GM18907 (cell line): Measurements from ENCODE around the gene GLIPR1.
A peak's percentile ranks its signal among the peaks of the same experiment; 100 is the strongest.
"Not testable (repeated sequence)": the region's sequence is repeated elsewhere in the genome, so short reads cannot be mapped to it uniquely, and the experiment has no call there.

Experiments
- ATAC-seq: cut with Tn5 transposase; IDR thresholded peaks from one replicate; pipeline ENCODE4 v1.9.1; 2021; ENCODE audit warnings: mild to moderate bottlenecking, moderate library complexity; ENCODE audit not compliant: unreplicated experiment

The GLIPR1 gene

DNA sequence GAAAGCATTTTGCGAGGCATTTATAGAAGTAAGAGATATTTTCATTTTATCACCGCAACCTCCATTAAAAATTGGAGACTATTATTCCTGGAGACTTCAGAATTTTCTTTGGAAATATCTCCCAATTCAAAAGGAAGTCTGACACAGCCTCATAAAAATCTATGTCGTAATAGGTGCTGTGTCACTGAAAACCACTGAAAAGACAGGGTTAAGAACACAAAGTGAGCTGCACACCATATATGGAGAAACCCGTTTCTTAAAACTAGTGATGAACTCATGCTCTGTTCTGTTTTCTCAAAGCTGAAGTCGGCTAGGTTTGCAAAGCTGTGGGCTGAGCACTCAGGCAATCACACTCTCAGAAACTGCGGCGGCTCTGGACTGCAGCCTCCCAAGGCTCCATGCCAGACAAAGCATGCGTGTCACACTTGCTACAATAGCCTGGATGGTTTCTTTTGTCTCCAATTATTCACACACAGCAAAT lies at the start of gene GLIPR1:
GLIPR1 (plus strand) TSS at position 287 of the 481 bp plus-strand sequence; CDS start at position 413, 126 bp downstream.
- ATAC-seq = peak; percentile 94

DNA sequence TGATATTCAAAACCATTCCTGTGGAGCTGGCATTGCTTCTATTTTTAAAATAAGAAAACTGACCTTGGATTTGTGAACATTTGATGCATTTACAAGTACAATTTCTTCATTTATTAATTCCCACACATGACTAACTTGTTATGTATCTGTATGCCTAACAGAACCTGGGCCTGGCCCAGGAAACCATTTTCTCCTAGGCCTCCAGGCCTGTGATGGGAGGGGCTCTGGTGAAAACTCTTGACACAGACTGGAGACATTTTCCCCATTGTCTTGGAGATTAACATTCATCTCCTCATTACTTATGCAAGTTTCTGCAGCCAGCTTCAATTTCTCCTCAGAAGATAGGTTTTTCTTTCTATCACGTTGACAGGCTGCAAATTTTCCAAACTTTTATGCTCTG lies 47.6 kb upstream of the GLIPR1 start:
- ATAC-seq = no peak

DNA sequence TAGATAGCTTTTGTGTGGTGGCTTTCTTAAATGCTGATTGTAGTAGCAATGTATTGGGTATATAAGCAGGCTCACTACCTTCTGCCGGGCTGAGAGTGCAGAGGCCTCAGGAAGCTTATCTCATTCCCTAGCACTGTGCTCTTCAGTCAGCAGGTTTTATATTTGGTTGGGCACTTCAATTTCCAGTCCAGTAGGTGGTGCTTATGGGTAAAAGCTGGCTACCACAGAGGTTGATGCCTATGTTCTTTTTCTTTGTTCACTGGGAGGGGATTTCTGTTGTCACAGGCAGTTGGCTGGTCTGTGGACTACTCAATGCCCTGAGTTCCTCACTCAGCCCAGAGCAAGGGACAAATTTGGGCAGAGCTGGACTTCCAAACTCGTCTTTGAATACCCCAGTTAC lies 43.0 kb upstream of the GLIPR1 start:
- ATAC-seq = peak; percentile 83

DNA sequence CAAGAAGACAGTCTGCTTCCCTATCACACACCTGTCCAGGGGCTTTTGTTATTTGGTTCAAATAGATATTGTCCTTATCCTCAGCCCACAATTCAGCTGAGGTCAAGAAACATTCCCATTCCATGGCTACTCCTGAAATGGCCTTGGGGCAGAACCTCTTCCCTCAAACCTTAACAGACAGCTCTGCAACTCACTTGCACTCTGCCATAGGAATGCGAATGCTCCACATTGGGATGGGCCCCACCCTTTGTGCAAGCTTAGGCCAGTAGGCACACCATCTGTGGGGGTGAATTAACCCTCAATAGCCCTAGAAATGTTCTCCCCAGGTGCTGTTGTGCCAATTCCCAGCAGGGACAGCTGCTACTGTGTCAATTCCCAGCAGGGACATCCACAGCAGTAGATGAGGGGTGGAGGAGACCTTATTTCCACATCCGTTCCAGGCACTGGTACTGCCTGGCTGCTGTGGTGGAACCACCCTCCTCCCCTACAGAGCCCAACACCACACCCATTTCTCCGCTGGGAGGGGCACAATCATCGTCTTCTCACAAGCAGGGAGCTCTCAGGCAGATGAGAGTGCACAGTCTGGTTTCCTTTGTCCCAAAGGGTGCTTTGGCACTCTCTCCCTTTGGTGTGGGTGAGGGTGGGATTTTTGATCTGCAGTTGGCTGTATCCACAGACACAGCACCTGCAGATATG lies 42.3 kb upstream of the GLIPR1 start:
- no peak for ATAC-seq

DNA sequence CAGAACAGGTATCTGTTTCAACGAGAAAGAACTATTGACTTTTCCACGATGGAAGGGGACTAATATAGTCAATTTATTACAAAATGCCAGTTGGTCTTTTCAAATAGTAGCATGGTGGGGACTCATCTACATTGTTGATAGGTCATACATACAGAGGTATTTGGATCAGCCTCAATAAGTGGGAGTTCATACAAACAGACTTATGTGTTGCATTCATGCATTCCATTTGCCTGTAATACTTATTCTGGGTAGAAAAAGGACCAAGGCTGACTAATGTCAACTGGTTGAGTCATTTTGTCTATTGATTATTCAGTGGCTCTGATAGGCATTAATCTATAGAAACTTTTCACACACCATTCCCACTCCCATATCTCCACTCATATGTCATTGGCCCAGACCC lies 41.5 kb upstream of the GLIPR1 start:
- ATAC-seq = no peak

DNA sequence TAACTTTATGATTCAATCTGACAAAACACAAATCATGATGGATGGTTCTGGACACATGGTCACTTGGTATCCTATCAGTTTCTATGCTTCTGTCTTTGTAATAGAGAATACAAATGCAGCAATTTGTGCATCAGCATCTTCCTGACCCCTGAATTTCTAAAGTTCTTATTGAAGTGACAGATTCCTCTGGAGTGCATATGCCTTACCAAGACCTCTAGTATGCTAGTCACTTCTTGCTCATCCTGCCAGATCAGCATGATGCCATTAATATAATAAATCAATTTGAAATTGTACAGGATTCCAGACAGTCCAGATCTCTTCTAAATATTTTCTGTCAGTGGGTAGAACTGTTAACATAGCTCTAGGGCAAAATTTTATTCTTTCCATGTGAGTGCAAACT lies 40.6 kb upstream of the GLIPR1 start:
- ATAC-seq = no peak

DNA sequence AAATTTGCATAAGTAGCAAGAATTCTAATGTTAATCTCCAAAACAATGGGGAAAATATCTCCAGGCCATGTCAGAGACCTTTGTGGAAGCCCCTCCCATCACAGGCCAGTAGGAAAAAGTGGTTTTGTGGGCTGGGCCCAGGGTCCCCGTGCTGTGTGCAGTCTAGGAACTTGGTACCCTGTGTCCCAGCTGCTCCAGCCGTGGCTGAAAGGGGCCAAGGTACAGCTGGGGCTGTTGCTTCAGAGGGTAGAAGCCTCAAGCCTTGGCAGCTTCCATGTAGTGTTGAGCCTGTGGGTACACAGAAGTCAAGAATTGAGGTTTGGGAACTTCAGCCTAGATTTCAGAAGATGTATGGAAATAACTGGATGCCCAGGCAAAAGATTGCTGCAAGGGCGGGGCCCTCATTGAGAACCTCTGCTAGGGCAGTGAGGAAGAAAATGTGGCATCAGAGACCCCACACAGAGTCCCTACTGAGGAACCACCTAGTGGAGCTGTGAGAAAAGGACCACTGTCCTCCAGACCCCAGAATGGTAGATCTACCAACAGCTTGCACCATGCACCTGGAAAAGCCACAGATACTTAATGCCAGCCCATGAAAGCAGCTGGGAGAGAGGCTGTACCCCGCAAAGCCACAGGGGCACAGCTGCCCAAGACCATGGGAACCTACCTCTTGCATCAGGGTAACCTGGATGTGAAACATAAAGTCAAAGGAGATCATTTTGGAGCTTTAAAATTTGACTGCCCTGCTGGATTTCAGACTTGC lies 38.7 kb upstream of the GLIPR1 start:
- not testable (repeated sequence) for ATAC-seq

DNA sequence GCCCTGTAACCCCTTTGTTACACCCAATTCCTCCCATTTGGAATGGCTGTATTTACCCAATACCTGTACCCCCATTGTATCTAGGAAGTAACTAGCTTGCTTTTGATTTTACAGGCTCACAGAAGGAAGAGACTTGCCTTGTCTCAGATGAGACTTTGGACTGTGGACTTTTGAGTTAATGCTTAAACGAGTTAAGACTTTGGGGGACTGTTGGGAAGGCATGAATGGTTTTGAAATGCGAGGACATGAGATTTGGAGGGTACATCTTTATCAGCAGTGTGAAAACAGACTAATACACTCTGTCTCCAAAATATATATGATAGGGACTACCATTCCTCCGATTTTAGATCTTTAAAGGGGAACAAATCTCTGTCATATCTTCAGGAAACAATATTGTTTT lies 38.1 kb upstream of the GLIPR1 start:
- ATAC-seq = not testable (repeated sequence)

DNA sequence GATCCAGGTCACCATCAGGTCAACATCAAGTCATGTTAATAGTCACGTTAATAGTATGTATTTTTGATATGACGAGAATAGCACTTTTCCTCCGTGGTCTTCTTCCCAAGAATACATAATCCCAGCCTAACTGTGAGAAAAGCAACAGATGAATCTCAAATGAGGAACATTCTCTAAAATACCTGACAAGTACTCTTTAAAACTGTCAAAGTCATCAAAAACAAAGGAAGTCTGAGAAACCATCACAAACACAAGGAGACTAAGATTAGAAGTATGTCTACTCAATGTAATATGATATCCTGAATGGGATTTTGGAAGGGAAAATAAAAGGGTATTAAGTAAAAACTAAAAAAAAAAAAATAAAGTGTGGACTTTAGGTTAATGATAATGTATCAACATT lies 36.8 kb upstream of the GLIPR1 start:
- no peak for ATAC-seq

DNA sequence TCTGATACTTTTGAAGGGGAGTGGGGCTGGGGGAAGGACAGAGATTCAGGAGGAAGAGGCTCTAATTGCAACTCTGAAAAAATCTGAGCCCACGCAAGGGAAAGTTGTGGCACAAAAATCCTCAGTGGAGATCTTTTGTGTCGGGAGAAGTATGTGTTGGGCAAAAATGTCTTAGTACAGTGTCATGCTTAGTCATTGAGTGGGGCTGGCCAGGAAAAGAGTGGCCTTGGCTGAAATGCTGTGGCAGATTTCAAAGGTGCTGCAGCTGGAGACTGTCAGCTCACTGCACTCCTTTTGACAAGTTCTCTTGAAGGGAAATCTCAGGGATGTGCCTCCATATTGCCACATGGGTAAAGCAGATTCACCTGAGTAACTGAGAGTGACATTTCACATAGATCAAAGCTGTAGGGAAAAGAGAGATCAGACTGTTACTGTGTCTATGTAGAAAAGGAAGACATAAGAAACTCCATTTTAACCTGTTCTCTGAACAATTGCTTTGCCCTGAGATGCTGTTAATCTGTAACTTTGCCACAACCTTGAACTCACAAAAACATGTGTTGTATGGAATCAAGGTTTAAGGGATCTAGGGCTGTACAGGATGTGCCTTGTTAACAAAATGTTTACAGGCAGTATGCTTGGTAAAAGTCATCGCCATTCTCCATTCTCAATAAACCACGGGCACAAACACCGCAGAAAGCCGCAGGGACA lies 36.0 kb upstream of the GLIPR1 start:
- no peak for ATAC-seq

DNA sequence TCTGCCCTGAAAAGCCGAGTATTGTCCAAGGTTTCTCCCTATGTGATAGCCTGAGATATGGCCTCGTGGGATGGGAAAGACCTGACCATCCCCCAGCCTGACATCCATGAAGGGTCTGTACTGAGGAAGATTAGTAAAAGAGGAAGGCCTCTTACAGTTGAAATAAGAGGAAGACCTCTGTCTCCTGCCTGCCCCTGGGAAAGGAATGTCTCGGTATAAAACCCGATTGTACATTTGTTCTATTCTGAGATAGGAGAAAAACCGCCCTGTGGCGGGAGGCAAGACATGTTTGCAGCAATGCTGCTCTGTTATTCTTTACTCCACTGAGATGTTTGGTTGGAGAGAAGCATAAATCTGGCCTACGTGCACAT lies 35.4 kb upstream of the GLIPR1 start:
- not testable (repeated sequence) for ATAC-seq

DNA sequence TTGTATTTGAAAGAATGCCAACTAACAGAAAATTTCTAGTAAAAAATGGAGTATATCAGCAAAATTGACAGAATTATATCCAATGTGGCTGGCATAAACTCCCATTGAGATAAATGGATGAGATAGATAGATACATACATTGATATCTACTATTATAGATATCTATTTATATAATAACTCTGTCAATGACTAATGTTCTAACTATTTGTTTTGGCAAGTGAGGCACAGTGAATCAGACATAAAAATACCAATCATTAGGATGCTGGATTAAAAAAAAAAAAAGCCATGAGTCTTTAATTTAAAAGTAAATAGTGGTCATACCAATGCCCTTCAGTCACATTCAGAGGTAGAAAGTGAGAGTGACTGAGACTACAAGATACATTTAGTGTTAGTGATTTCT lies 33.7 kb upstream of the GLIPR1 start:
- no peak for ATAC-seq

DNA sequence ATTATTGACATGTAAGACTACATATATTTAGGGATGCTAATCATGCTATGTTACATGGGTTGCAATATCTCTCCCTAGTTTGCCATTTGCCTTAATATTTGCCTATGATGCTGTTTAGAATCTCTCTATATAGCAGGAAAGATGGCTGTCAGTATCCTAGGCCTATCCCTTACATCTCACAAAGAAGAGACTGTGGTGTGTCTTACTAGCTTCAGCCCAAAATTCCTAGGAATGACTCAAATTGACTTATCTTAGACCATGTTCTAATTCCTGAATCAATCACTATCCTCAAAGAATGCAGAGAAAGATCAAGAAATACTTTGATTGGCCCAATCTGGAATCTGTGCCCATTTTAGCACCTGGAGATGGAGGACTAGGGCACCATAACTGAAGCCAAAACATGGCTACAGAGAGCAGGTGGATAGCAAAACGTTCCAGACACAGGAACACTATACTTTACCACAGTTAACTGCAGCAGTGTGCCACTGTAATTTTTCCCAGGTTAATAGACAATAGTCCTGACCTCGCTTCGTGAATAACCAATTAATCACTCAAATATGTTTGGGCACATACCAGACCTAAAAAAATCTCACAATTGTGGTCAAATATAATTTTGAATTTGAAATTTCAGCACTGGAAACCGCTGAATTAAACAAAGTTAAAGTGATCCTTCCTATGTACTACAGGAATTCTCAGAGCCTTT lies 32.7 kb upstream of the GLIPR1 start:
- ATAC-seq = no peak

DNA sequence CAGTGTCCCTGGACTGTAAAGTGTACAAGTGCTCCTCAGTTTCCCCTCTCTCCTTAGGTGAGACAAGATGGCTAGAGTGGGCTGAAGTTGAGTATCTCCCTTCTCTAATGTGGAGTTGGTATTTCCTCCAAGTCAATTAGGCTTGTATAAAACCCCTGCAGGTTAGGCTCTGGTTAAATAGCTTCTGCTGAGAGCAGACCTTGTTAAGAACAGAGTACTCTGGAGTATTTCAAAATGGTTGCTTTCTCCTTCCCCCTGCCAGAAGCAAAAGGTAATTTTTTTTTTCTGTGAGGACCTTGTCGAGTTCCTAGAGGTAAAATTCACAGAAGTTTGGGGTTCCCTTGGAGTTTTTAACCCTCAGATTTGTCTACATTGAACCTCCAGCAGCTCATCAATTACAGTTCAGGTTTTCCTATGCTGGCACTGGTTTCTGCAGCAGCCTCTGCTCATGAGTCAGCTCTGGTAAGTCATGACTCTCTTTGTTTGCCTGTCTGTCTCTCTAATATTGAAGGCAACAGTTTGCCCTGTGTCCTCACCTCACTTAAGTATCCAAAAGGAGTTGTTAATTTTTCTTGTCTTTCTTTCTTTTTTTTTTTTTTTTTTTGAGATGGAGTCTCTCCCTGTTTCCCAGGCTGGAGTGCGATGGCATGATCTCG lies 27.8 kb upstream of the GLIPR1 start:
- ATAC-seq = no peak

DNA sequence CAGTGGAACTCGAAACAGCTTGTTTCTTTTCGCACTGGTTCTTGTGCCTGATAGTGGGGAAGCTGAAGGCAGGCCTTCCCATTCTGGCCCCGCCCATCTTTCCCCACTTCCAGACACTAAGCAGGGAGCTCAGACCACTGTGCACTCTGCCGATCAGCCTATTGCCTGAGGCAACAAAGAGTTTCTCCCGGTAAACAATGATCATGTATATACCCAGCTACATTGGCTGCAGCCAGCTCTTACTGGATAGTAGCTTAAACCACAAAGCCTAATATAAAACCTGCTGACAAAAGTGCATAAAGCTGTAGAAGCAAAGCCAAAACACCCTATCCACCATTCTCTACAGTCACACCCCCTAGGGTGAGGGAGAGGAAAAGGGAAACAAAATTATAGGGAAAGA lies 24.7 kb upstream of the GLIPR1 start:
- no peak for ATAC-seq

DNA sequence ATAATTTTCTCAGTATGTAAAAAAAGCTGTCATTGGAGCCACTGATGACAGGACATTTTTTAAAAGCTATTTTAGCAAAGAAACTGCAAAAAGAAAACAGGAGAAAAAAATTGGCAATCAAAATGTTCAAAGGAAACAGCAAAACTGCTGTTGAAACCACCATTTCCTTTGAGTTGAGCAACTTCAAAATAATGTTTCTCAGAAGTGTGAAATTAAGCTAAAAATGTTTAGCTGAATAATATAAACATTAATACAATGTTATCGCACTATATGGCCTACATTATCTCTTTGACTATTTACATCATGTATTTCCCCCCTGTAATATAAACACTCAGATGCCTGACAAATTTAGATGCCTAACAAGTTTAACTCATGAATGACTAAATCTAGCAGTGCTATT lies 23.4 kb upstream of the GLIPR1 start:
- ATAC-seq = no peak

DNA sequence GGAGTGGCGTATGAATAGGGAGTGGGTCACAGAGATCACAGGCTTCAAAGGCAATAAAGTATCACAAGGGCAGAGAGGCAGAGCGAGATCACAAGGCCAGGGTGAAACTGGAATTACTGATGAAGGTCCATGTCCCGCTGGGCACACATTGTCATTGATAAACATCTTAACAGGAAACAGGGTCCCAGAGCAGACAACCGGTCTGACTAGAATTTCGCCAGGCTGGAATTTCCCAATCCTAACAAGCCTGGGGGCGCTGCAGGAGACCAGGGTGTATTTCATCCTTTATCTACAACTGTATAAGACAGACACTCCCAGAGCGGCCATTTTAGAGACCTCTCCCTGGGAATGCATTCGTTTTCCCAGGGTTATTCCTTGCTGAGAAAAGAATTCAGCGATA lies 22.7 kb upstream of the GLIPR1 start:
- ATAC-seq = not testable (repeated sequence)

DNA sequence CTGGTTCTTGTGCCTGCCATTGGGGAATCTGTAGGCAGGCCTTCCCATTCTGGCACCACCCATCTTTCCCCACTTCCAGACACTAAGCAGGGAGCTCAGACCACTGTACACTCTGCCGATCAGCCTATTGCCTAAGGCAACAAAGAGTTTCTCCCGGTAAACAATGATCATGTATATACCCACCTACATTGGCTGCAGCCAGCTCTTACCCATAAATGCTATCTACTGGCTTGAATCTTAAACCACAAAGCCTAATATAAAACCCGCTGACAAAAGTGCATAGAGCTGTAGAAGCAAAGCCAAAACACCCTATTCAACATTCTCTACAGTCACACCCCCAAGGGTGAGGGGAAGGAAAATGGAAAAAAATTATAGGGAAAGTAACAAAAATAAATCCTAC lies 20.8 kb upstream of the GLIPR1 start:
- ATAC-seq = no peak

DNA sequence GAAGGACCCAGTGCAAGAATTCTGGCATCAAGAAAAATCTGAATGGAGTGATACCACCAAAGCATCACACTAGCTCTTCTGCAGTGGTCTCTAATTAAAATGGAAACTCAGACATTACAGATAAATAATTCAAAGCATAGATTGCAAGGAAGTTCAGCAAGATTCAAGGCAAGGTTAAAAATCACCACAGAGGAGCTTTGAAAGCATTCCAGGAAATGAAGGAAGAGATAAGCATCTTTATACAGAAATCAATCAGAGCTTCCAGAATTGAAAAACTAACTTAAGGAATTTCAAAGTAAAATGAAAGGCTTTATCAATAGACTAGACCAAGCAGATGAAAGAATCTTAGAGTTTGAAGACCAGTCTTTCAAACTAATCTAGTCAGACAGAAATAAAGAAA lies 20.4 kb upstream of the GLIPR1 start:
- ATAC-seq = no peak
